Psoas muscle (tissue), 8 donors: ENCODE measurements around the gene MARK2. TPM values are rescaled to one million over a fixed set of nuclear protein-coding genes. Genes with fewer than 3 reads are reported as not detected.

Source experiments
- ATAC-seq, 4 donors: fragments of 200-7000 bp; cut with Tn5 transposase; one replicate each; pipeline ENCODE4 v1.9.1; 2020; ENCODE audit warnings: moderate library complexity in 3 of 4, mild to moderate bottlenecking in 2 of 4
- DNase-seq, 2 donors: peaks; one replicate each; pipeline ENCODE4 v3.0.0-alpha.2; 2020
- H3K27ac ChIP-seq: fragments of 200-600 bp; one replicate; pipeline ENCODE4 v1.8.0; 2022
- H3K27me3 ChIP-seq, 3 donors: fragments of 200-600 bp in 1 of 3; one replicate each; pipeline versions ENCODE4 v1.6.1 to v1.8.0; 2013 to 2022; ENCODE audit warnings: low read length in 2 of 3, mild to moderate bottlenecking in 2 of 3, moderate library complexity in 1 of 3; ENCODE audit not compliant: insufficient read depth in 3 of 3
- H3K36me3 ChIP-seq, 2 donors: fragments of 200-600 bp in 1 of 2; one replicate each; pipeline versions ENCODE4 v1.6.1 to v1.8.0; 2013 to 2022; ENCODE audit warnings: low read depth in 1 of 2, mild to moderate bottlenecking in 1 of 2, moderate library complexity in 1 of 2; ENCODE audit not compliant: insufficient read depth in 1 of 2
- H3K4me1 ChIP-seq: fragments of 200-600 bp; one replicate; pipeline ENCODE4 v1.8.0; 2022
- H3K4me3 ChIP-seq: fragments of 200-600 bp; one replicate; pipeline ENCODE4 v1.8.0; 2022; ENCODE audit warnings: mild to moderate bottlenecking
- H3K9me3 ChIP-seq: fragments of 200-600 bp; one replicate; pipeline ENCODE4 v1.8.0; 2022
- CTCF ChIP-seq: fragments of 200-600 bp; IDR thresholded peaks from one replicate; pipeline ENCODE4 v1.8.0; 2022; ENCODE audit warnings: antibody characterized with exemption
- WGBS, 3 donors: extraction: QIAGEN DNeasy Blood & Tissue Kit; methylation state at CpG; one replicate each; pipeline versions ENCODE4 v1.1.6 to v1.1.7; 2013; 5-methylcytosine and 5-hydroxymethylcytosine counted together
- intact Hi-C, 2 donors: fragments of 100-400 bp; cut with DNase I; formaldehyde crosslinking; loops; one replicate each; pipeline versions ENCODE4 v1.11.0 to v1.14.2; 2022
- polyA plus RNA-seq, 3 donors: library from polyadenylated mRNA; stranded (reverse); fragments of 200-250 nt; gene quantifications; one replicate each; pipeline ENCODE4 v1.2.3, GENCODE V29; 2013
- total RNA-seq, 4 donors: library from RNA; stranded (reverse); fragmentation: NEBNext Ultra II Directional in 2 of 4; extraction: Animal tissue kit (Norgen Biotek cat#: 25700) in 2 of 4; gene quantifications; one replicate each; pipeline versions ENCODE4 v1.2.1 to v1.2.4, GENCODE V29; 2021 to 2023
- donor health status: healthy with polysubstance abuse.
- donor health status: DM: no; HTN: no; CAD: no; lungs with moderate emphysema.
- donor health status: Bipolar disorder and iron deficiency.
- donor health status: healthy.
- donor health status: DM: yes; HTN: yes; CAD: no.
- donor health status: DM: no; HTN: no; CAD: no.
- donor health status: DM: no; HTN: no; CAD: no.
- donor health status: DM: yes; HTN: yes; CAD: no.

The MARK2 gene
- total and polyA plus RNA-seq, 7 donors = 11.7 to 24.9 (median 22.2) TPM

- H3K27me3 ChIP-seq = no peaks in the 10 kb centered on the region
- TF ChIP-seq CTCF = no peak
- H3K9me3 ChIP-seq = no peaks in the 10 kb centered on the region
- no peak overlapping the region for H3K4me3 ChIP-seq
- intact Hi-C loops = no loop called here
- peaks cover 22 to 98% of the 10 kb centered on the region in 2 donors for H3K36me3 ChIP-seq
- DNase-seq (no peak), ATAC-seq (no peak)
- H3K27ac ChIP-seq = no peak overlapping the region
- no peaks in the 10 kb centered on the region for H3K4me1 ChIP-seq
- 85 to 91% (median 89%) methylated on average over 13 of the region's 13 CpGs for WGBS, 3 donors
Observed at GRCh38 chr11:63904743-63905142, 65.8 kb downstream of the MARK2 start.

GRCh38 chr11:63905179-63905578, 66.3 kb downstream of the MARK2 start:
- Histone ChIP-seq H3K36me3 (peaks cover 22 to 98% of the 10 kb centered on the region in 2 donors), H3K4me3 (no peak overlapping the region), H3K4me1 (no peaks in the 10 kb centered on the region), H3K27ac (no peak overlapping the region), H3K9me3 (no peaks in the 10 kb centered on the region), H3K27me3 (no peaks in the 10 kb centered on the region)
- ATAC-seq = no peak
- intact Hi-C loops = no loop called here
- TF ChIP-seq CTCF = no peak
- DNase-seq = no peak
- WGBS, 3 donors = 76 to 83% (median 78%) methylated on average over 6 of the region's 6 CpGs

GRCh38 chr11:63906087-63906486, 67.2 kb downstream of the MARK2 start:
- intact Hi-C loops = no loop called here
- no peak overlapping the region for H3K4me3 ChIP-seq
- ATAC-seq (no peak), DNase-seq (no peak)
- no peak overlapping the region for H3K27ac ChIP-seq
- WGBS, 3 donors = 91 to 99% (median 94%) methylated on average over 4 of the region's 4 CpGs
- peaks cover 16 to 90% of the 10 kb centered on the region in 2 donors for H3K36me3 ChIP-seq
- H3K9me3 ChIP-seq = no peaks in the 10 kb centered on the region
- TF ChIP-seq CTCF = no peak
- no peaks in the 10 kb centered on the region for H3K4me1 ChIP-seq
- no peaks in the 10 kb centered on the region for H3K27me3 ChIP-seq

GRCh38 chr11:63906585-63906984, 67.7 kb downstream of the MARK2 start:
- DNase-seq (no peak), ATAC-seq (no peak)
- Histone ChIP-seq H3K9me3 (no peaks in the 10 kb centered on the region), H3K36me3 (peaks cover 15 to 85% of the 10 kb centered on the region in 2 donors), H3K4me3 (no peak overlapping the region), H3K27ac (no peak overlapping the region), H3K4me1 (no peaks in the 10 kb centered on the region), H3K27me3 (no peaks in the 10 kb centered on the region)
- 89 to 94% (median 92%) methylated on average over 7 of the region's 7 CpGs for WGBS, 3 donors
- TF ChIP-seq CTCF = no peak
- intact Hi-C loops = no loop called here

- no peaks in the 10 kb centered on the region for H3K9me3 ChIP-seq
- peaks cover 14 to 80% of the 10 kb centered on the region in 2 donors for H3K36me3 ChIP-seq
- H3K27ac ChIP-seq = no peak overlapping the region
- ATAC-seq = no peak
- WGBS, 3 donors = 74 to 78% (median 78%) methylated on average over 6 of the region's 6 CpGs
- no peak overlapping the region for H3K4me3 ChIP-seq
- H3K27me3 ChIP-seq = no peaks in the 10 kb centered on the region
- no peak for TF ChIP-seq CTCF
- H3K4me1 ChIP-seq = no peaks in the 10 kb centered on the region
- no peak for DNase-seq
- intact Hi-C loops = no loop called here
Observed at GRCh38 chr11:63907063-63907462, 68.2 kb downstream of the MARK2 start.
